Right lobe of liver (tissue), 6 donors: Measurements from ENCODE around the gene TRIM31. TPM values are rescaled to one million over a fixed set of nuclear protein-coding genes. Genes with fewer than 3 reads are reported as not detected.

ENCODE experiments used
- ATAC-seq, 4 donors: fragments of 200-7000 bp; cut with Tn5 transposase; one replicate each; pipeline ENCODE4 v1.9.1; 2020; ENCODE audit warnings: mild to moderate bottlenecking in 4 of 4, moderate library complexity in 4 of 4
- DNase-seq, 3 donors: peaks; one replicate each; pipeline ENCODE4 v3.0.0-alpha.2; 2020
- H3K27ac ChIP-seq, 3 donors: fragments of 200-600 bp; one replicate each; pipeline ENCODE4 v1.8.0; 2022
- H3K27me3 ChIP-seq, 2 donors: fragments of 200-600 bp; one replicate each; pipeline ENCODE4 v1.8.0; 2022
- H3K36me3 ChIP-seq, 4 donors: fragments of 200-600 bp; sonication (generic) in 1 of 4; one replicate each; pipeline versions ENCODE4 v1.5.1 to v1.8.0; 2017 to 2022; ENCODE audit warnings: control low read depth in 1 of 4
- H3K4me1 ChIP-seq, 4 donors: fragments of 200-600 bp; sonication (generic) in 1 of 4; one replicate each; pipeline versions ENCODE4 v1.5.1 to v1.8.0; 2017 to 2022; ENCODE audit warnings: control low read depth in 1 of 4
- H3K4me3 ChIP-seq, 3 donors: fragments of 200-600 bp; one replicate each; pipeline ENCODE4 v1.8.0; 2022
- H3K9me3 ChIP-seq, 4 donors: fragments of 200-600 bp; sonication (generic) in 1 of 4; one replicate each; pipeline versions ENCODE4 v1.5.1 to v1.8.0; 2017 to 2022; ENCODE audit warnings: control low read depth in 1 of 4
- CTCF ChIP-seq, 4 donors: fragments of 200-600 bp in 3 of 4; fragments of 450-650 bp in 1 of 4; IDR thresholded peaks; one replicate each; pipeline versions ENCODE4 v1.5.1 to v1.8.0; 2016 to 2022; ENCODE audit warnings: antibody characterized with exemption in 4 of 4, mild to moderate bottlenecking in 2 of 4
- POLR2A ChIP-seq: fragments of 450-650 bp; IDR thresholded peaks from one replicate; pipeline ENCODE4 v1.6.1; 2017; ENCODE audit warnings: antibody characterized with exemption, mild to moderate bottlenecking
- WGBS: methylation state at CpG from one replicate; pipeline ENCODE4 v1.1.6; 2018; ENCODE audit warnings: low coverage, low lambda C conversion rate; ENCODE audit not compliant: insufficient coverage; ENCODE audit errors: missing lambda C conversion rate; 5-methylcytosine and 5-hydroxymethylcytosine counted together
- intact Hi-C, 2 donors: fragments of 100-400 bp; cut with DNase I; formaldehyde crosslinking; loops; one replicate each; pipeline versions ENCODE4 v1.11.2 to v1.14.1; 2022
- small RNA-seq, 2 experiments: library from RNA; depleted of rRNA; stranded (forward); fragments of <200 nt; gene quantifications; one replicate each; pipeline ENCODE3, GENCODE V24; 2016
- total RNA-seq, 6 experiments: library from RNA; depleted of rRNA in 2 of 6; stranded (reverse); fragments of >200 nt in 2 of 6; fragmentation: NEBNext Ultra II Directional in 3 of 6; extraction: Animal tissue kit (Norgen Biotek cat#: 25700) in 3 of 6; gene quantifications; one replicate each; pipeline versions ENCODE4 v1.1.0 to v1.2.4, GENCODE V29; 2016 to 2023
- donor health status: DM: no; HTN: yes; CAD: no.
- donor health status: DM: no; HTN: no; CAD: no.
- donor health status: DM: no; HTN: no; CAD: no.
- donor health status: DM: no; HTN: yes; CAD: no.
- donor health status: DM: no; HTN: yes; CAD: no.

TRIM31 gene
- total RNA-seq, 6 experiments from 2014 or later = 0.32 to 5.1 (median 0.60) TPM

- TF ChIP-seq CTCF (IDR thresholded peaks at IDR 0.05) (no peak), POLR2A (no peak)
- Histone ChIP-seq H3K36me3 (peaks cover 0 to 13% (median 0%) of the 10 kb centered on the region in 4 donors), H3K9me3 (no peaks in the 10 kb centered on the region), H3K27ac (no peak overlapping the region), H3K4me1 (peaks cover 0 to 7% (median 3%) of the 10 kb centered on the region in 4 donors), H3K27me3 (no peaks in the 10 kb centered on the region), H3K4me3 (no peak overlapping the region)
- DNase-seq (no peak), ATAC-seq (no peak)
- no CpG with 5 or more reads among the region's 1 CpG for WGBS
- intact Hi-C loops = no loop called here
These were observed 57.4 kb downstream of the TRIM31 start for GRCh38 chr6:30055513-30055912.

GRCh38 chr6:30053682-30054081, 59.2 kb downstream of the TRIM31 start:
- no peaks in the 10 kb centered on the region for H3K27me3 ChIP-seq
- H3K36me3 ChIP-seq = peaks cover 0 to 13% (median 0%) of the 10 kb centered on the region in 4 donors
- no peaks in the 10 kb centered on the region for H3K9me3 ChIP-seq
- H3K4me3 ChIP-seq = no peak overlapping the region
- TF ChIP-seq POLR2A (no peak), CTCF (IDR thresholded peaks at IDR 0.05) (no peak)
- ATAC-seq (no peak), DNase-seq (no peak)
- H3K27ac ChIP-seq = no peak overlapping the region
- intact Hi-C loops = no loop called here
- H3K4me1 ChIP-seq = no peaks in the 10 kb centered on the region
- WGBS = 100% methylated on average over 3 of the region's 3 CpGs

Small RNAs within 50 kb of the gene (small RNA-seq; reads per million reads assigned to genes)
- gene RF00554 = 0 reads per million in 2 experiments
- 0 reads per million in 2 experiments for gene RF02219
- 0 reads per million in 2 experiments for gene RF02220

Other genes with a start within 250 kb of the TRIM31 start
- 100 to 1,000 TPM; 107 to 561 (median 406) TPM for gene HLA-A, start 170.6 kb downstream of the TRIM31 start, total RNA-seq
- gene POLR1H, start 51.8 kb downstream of the TRIM31 start, total RNA-seq = 10 to 100 TPM in 4 of 6 experiments, 1 to 10 TPM in 2; 9.4 to 17.8 (median 11.2) TPM
- gene PPP1R11, start 45.9 kb downstream of the TRIM31 start, total RNA-seq = 10 to 100 TPM; 22.9 to 37.2 (median 25.7) TPM
- not detected for gene RNF39, start 37.3 kb downstream of the TRIM31 start, total RNA-seq
- 1 to 10 TPM in 1 of 6 experiments, under 1 TPM in 1, not detected in 4; 0.18 to 5.2 TPM for gene TRIM40, start 23.1 kb upstream of the TRIM31 start, total RNA-seq
- 1 to 10 TPM in 5 of 6 experiments, under 1 TPM in 1; 0.74 to 2.4 (median 1.4) TPM for gene TRIM10, start 48.1 kb upstream of the TRIM31 start, total RNA-seq
- 10 to 100 TPM in 1 of 6 experiments, 1 to 10 TPM in 5; 1.7 to 17.7 (median 5.7) TPM for gene TRIM15, start 50.5 kb upstream of the TRIM31 start, total RNA-seq
- 10 to 100 TPM; 28.8 to 47.5 (median 38.9) TPM for gene TRIM26, start 100.3 kb upstream of the TRIM31 start, total RNA-seq
- 1 to 10 TPM; 3.3 to 7.5 (median 5.7) TPM for gene TRIM39, start 213.8 kb upstream of the TRIM31 start, total RNA-seq
- gene RPP21, start 232.1 kb upstream of the TRIM31 start, total RNA-seq = 10 to 100 TPM; 13.8 to 49.5 (median 16.3) TPM